ENCODE data around the gene NTN1. TPM values are rescaled to one million over a fixed set of nuclear protein-coding genes. Genes with fewer than 3 reads are reported as not detected.
"Not testable (repeated sequence)": the region's sequence is repeated elsewhere in the genome, so short reads cannot be mapped to it uniquely, and the experiment has no call there.

NTN1 gene
- 10 to 100 TPM in 5 of 12 donors, 1 to 10 TPM in 6, not detected in 1; 5.6 to 33.5 (median 9.0) TPM for polyA plus RNA-seq (ENCODE audit: insufficient read length in 12 of 12)
- long read RNA-seq, donor 1, full-length matches to known transcripts: 1 of 1 reads
- long read RNA-seq, donor 1, partial matches to known transcripts: 0 of 1 reads
- long read RNA-seq, donor 1, other reads (novel, unspliced or antisense): 0 of 1 reads
- long read RNA-seq, donor 2: 0 reads
- long read RNA-seq, donor 3: 0 reads
- long read RNA-seq, donor 4, full-length matches to known transcripts: 2 of 2 reads
- long read RNA-seq, donor 4, partial matches to known transcripts: 0 of 2 reads
- long read RNA-seq, donor 4, other reads (novel, unspliced or antisense): 0 of 2 reads
- long read RNA-seq, donor 5: 0 reads
- long read RNA-seq, donor 6: 0 reads
- long read RNA-seq, donor 7: 0 reads
- long read RNA-seq, donor 8, partial matches to known transcripts: 0 of 45 reads
- long read RNA-seq, donor 8, other reads (novel, unspliced or antisense): 45 of 45 reads
- long read RNA-seq, donor 9: 0 reads
- long read RNA-seq, donor 10: 0 reads
- long read RNA-seq, donor 11: 0 reads

DNA sequence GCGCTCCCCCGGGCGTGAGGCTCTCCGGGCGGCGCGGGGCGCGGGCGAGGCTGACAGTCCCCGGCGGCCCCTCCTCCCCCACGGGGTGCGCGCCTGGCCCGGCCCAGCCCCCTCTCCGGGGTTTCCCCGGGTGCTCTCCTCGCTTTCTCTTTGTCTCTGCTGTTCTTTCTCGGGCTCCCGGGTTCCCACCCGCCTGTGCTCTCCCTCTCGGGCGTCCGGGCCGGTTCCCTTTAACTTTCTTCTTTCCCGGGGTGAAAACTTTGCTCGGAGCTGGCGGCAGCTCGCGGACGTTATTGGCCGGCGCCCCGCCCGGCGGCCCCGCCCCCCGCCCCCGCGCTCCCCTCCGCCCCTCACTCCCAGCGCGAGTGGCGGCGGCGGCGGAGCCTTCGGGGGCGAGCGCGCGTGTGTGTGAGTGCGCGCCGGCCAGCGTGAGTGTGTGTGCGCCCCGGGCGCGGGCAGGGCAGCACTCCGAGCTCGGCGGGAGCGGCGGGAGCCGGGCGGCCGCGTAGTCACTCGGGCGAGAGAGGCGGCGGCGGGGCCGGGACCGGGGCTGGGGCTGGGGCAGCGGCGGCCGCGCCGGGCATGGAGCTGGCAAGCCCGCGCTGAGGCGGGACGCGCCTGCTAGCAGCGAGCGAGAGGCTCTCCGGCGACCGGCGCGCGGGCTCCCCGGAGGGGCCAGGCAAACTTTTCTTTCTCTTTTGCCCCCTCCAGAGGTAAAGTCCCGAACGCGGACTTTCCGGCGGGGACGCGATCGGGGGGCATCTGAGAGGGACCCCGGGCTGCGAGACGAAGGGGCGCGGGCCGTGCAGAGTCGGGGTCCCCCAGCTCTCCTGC is at the start of gene NTN1:
Gene NTN1, plus strand, starts transcription at position 353 of the 834 bp plus-strand sequence. CDS start 864 bp downstream, outside the sequence.
- DNase-seq: no peak

DNA sequence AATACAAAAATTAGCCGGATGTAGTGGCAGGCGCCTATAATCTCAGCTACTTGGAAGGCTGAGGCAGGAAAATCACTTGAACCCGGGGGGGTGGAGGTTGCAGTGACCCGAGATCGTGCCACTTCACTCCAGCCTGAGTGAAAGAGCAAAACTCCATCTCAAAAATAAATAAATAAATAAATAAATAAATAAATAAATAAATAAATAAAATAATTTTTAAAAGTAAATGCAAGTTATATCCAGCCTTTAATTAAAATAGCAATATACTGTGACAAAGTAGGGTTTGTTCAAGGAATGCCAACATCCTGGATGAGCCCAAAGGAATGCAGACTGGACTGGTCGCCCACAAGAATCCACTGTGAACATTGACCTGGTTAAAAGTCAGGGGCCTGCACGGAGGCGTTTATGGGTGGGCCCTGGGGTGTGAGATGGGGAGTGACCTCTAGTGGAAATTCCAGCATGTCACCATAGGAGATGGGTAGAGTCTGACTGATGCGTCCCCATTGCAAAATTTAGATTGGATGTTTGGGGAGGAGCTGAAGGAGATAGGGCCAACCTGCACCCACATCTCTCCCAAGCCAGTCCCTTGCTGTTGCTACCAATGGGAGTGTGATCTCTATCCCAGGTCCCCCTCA is 46.1 kb upstream of the NTN1 start:
- DNase-seq: no peak

DNA sequence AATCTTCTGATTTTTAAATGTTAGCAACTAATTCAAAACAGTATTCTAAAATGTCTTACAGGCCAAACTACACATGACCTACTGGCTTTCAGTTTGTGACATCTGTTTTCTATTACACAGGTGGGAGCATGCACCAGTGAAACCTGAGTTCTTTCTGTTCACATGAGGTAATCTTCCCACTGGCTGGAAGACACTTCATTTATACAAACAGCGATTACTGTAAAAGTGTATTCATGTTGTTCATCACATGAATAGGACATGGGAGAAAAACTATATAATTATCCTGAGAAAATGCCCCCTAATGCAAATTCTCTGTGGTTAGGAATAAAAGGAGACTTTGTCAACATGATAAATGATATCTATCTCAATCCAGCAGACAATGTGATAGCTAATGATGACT is 44.7 kb upstream of the NTN1 start:
- no peak for DNase-seq

DNA sequence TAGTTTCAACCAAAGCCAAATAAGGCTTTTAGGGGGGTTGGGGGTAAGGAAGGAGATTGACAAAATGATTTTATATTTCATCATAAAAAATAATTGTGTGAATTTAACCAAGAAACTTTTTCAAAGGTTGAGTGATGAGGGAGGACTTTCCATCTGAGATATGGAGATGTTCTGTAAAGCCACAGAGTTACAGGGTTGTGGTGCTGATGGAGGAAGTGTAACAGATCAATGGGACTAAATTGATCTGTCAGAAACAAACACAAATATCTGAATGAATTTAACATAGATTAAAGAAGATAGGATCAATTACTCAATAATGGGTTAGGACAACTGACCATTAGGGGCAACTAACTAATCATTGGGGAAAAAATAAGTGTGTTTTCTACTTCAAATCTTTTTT is 41.6 kb upstream of the NTN1 start:
- no peak for DNase-seq

DNA sequence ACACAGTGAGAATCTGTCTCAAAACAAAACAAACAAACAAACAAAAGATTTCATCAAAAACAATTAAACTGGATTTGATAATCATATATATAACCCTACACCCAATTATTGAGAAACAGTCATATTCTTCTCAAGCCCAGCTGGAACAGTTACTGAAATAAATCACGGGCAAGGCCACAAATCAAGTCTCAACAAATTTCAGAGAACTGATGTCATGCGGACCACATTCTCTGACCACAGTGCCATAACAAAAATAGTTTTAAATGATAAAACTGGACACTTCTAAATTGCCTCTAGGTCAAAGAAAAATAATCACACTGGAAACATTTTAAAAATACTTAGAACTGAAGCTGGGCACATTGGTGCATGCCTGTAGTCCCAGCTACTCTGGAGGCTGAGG is 39.9 kb upstream of the NTN1 start:
- DNase-seq: no peak

DNA sequence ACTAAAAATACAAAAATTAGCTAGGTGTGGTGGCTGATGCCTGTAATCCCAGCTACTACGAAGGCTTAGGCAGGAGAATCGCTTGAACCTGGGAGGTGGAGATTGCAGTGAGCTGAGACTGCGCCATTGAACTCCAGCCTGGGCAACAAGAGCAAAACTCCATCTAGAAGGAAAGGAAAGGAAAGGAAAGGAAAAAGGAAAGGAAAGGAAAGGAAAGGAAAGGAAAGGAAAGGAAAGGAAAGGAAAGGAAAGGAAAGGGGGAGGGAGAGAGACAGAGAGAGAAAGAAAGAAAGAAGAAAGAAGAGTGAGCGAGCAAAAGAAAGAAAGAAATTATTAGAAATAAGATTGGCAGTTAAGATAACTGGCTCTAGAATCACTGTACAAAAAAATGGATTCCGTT is 37.1 kb upstream of the NTN1 start:
- not testable (repeated sequence) for DNase-seq

DNA sequence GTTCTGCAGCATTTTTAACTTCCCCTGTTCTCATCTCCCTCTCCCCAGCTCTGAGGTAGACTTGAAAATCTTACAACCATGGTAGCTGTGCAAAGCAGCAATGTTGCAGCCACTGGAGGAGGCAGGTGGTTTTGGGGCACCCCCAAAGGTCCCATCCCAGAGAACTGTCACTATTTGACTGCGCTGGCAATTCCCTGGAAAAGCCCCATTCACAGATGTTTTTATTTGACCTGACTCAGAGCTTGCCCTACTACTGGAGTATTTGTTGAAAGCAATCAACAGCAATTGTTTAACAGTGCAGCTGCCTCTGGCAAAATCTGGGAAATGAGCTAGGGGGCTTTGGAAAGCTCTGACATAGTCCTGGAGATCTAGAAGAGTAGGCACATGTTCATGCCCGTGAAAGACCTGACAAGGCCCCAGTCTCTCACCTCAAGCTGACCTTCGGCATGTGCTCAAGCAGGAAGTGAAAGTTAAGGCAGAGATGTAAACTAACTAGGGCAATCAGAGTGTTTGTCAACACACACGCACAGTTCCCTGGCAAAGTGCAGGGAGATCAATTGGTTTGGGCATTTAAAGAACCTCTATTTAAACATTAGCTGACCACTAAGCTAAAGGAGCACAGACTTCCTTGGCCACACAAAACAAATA is 36.1 kb upstream of the NTN1 start:
- DNase-seq: no peak

DNA sequence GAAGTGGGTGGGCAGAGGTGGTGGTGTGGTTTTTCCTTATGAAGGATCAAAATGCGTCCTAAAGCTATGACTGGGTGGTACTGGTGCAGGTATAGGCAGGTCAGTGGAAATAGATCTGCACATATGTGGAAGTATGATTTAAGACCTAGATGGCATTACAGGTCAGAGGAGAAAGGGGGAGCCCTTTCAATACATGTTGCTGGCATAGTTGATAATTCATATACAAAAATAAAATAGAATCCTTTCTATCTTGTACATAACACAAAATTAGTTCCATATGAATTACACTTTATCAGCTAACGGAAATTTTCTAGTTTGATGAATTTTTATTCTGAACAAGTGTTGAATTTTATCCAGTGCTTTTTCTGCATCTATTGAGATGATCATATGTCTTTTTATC is 35.0 kb upstream of the NTN1 start:
- DNase-seq: no peak

DNA sequence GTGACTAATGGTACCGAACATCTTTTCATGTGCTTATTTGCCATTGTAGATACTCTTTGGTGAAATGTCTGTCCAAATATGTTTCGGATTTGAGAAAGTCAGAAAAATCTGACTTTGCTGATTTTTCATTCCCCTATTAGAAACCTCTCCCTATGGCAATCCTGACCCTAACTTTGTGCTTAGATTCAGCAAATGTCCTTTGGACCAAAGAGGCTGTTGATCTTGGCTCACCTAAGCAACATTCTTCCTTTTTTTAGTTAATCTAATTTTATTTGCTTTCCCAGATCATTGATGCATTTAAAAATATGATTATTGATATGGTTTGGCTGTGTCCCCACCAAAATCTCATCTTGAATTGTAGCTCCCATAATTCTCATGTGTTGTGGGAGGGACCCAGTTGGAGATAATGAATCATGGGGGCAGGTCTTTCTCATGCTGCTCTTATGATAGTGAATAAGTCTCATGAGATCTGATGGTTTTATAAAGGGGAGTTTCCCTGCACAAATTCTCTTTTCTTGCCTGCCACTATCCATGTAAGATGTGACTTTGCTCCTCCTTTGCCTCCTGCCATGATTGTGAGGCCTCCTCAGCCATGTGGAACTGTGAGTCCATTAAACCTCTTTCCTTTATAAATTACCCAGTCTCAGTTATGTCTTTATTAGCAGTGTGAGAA is 32.9 kb upstream of the NTN1 start:
- not testable (repeated sequence) for DNase-seq

DNA sequence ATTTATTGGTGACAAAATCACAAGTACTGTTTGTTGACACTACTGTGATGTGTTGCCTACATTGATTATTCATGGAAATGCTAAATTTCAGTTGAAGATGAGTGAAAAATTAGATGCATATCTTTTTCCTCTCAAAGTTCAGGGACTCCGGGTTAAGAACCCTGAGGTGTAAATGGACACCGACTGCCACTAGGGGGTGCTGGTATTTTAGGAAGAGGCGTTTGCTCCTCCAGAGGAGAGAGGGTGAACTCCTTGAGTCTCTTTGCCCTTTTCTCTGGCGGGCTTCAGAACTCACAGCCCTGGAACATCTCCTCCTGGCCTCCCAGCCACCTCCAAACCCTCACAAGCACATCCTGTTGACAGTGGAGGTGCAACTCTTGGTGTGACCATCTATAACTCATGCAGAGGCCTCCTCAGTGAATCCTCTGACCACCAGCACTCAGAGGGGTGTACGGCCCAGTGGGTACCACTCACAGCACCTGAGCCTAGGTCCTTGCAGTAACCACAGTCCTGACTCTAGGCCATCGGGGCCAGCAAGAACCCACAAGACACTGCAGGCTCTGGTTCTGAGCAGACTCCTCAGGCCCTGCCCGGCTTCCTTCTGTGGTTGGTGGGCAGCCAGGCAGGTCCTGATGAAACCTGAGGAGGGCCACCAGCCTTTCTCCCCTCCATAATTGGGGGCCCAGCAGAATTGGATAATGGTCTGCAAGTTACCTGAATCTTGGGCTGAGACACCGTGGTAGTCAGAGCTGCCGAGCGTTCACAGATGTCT is 29.6 kb upstream of the NTN1 start:
- peak; percentile 58 for DNase-seq

DNA sequence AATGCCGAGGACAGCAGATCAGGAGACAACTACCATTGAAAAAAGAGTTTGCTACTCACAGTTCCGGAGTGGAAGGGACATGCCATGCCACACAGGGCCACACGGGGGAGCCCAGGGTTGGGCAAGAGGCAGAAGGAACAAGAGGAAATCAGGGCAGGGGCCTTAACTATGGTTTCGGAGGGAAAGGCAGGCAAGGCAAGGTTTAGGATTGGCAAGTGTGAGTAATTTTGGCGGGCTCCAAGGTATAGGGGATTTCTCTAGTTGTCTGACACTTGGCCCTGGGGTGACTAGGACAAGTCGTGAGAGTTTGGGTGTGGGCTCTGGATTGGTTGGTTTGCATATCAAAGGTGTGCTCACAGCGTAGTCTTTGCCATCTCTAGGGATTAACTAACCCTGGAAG is 27.0 kb upstream of the NTN1 start:
- DNase-seq: no peak

DNA sequence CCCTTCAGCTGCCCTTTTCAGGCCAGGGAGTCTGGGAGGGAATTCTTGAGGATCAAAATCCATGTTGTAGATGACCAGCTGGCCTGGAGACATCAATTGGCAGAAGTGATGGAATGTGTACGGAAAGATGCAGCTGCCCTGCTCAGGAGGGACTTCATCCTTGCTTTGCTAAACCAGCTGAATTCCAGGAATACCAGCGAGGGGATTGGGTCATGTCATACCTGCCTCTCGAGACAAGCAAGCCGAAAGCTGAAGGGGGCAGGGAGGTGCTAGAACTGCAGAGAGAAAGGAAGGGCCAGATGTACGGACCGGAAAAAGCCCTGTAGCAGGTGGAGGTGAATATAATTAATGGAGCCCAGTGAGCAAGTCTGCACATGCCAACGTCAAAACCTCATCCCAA is 25.6 kb upstream of the NTN1 start:
- no peak for DNase-seq

DNA sequence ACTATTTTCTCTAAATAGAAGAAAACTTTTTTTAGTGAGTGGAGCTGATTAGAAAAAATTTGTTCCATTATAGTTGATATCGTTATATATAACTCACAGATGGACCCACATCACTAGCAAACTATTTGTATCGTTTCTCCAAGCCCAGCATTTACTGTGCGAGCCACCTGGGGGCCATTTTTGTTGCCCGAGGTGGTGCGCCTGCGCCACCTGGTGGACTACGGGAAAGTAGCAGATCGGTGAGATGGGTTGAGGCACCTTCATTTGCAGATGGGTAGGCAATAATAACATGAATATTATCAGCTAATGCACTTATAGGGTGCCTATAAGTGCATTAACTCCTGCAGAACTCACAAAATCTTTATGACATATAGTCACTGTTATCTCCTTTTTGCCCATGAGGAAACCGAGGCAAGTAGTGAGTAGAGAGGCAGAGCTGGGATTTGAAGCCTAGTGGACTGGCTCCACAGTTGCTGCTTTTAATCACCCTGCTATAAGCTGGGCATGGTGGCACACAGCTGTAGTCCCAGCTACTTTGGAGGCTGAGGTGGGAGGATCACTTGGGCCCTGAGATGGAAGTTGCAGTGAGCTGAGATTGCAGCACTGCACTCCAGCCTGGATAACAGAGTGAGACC is 23.2 kb upstream of the NTN1 start:
- no peak for DNase-seq

DNA sequence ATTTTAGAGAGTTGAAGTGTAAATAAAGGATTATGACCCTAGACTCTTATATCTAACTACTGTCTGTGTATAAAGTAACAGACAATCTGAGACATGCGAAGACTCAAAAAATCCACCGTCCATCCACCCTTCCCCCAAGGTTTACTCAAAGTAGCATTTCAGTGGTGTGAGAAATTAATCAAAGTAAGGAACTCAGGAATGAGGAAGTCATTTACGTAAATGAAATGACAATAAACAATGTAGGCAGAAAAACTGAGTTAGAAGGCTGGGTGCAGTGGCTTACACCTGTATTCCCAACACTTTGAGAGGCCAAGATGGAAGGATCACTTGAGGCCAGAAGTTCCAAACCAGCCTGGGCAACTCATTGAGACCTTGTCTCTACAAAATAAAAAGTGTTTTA is 19.8 kb upstream of the NTN1 start:
- no peak for DNase-seq

DNA sequence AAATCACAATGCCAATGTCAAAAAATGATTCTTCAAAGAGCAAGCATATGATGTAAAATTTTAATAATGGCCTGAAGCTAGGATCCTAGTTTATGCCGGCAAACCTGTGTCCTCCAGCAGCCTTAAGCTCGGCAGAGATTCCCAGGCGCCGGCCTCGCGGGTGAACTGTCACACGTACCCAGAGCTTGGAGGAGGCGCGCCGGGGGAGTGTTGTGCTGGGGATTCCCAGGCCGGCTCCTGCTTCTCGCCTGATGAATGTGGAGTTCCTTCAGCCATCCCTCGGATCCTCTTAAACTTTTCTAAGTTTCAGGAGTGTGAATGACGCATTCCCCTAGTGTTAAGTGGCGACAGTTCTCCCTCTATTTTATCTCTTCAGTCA is 19.1 kb upstream of the NTN1 start:
- DNase-seq: no peak

DNA sequence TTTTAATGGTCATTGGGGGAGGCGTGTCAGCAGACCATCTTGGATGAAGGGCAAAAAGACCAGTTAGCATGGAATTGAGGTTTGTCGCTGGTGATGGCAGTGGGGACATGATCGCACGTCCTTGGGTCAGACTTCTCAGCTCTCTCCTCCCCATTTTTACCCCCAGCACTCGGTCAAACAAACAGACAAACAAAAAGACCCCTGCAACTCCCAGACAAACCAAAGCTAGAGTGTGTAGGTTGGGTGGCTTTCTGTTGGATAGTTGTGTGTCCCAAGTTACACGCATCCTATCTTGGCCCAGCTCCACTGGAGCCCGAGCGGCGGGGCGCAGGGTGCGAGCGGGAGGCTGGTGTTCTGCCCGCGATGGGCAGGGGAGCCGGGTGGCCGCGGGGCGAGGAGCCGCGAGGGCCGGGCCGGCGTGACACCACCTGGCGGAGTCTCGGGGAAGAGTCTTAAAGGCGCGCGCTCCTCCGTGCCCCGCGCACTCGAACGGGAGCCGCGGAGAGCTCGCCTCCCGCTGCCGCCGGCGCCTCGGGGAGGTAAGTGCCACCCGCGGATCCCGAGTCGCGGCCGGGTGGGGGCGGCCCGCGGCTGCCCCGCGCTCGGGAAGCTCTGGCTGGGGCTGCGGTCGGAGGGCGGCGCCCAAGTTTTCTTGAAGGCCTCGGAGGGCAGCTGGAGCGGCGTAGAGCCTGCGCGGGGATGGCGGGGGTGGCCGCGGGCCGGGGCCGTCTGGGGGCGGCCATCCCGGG is 18.5 kb upstream of the NTN1 start:
- no peak for DNase-seq

DNA sequence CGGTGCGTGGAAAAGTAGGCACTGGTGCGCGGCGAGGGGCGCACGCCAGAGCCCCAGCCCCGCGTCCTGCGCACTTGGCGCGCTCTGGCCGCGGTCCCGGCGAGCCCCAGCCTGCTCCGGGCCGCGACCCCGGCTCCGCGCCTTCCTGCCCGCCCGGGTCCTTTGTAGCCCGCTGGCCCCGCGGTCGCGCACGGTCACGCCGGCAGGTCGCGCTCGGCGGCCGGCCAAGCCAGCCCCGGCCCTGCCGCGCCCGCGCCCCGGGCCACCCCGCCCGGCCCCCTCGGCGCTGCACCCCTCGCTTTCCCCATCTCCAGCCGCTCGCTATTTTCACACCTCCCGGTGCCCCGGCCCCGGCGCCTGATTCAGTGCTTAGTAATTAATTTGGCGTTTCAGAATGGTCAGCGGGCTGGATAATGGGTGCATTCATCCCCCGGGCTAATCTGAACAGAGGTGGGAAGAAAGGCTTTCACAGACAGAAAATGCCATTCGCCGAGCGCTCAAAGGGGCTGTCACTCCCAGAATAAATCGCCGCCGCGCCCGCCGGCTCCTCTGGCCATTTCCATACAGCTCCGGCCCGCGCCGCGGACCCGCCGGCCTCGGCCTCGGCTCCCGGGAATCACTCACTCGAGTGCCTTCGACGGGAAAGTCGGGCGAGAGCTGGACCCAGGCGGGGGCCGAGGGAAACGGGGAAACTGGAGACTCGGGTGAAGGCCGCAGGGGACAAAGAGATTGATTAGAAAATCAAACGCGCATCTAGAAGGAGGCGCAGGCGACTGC is 17.8 kb upstream of the NTN1 start:
- DNase-seq: no peak

Data from muscle of arm (tissue), 14 donors.